ENCODE measurements around the gene TSPAN13.

DNA sequence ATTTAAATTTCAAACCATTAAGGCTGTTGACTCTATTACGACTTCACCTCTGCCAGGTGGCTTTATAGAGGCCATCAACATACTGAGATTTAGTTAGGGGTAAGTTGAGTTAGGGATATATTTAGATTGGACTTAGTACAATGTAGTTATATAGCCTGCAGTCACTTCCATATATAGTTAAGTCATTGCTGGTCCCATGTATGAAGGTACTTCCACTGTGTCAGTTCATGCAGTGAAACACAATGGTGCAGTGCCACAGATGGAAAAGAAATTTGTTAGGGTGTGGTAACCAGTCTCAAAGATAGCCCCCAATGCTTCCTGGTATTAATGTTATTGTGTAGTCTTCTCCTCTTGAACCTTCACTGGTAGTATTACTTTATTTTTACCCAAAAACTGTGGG lies 12.6 kb upstream of the TSPAN13 start:
- TF ChIP-seq, protein P1, sequence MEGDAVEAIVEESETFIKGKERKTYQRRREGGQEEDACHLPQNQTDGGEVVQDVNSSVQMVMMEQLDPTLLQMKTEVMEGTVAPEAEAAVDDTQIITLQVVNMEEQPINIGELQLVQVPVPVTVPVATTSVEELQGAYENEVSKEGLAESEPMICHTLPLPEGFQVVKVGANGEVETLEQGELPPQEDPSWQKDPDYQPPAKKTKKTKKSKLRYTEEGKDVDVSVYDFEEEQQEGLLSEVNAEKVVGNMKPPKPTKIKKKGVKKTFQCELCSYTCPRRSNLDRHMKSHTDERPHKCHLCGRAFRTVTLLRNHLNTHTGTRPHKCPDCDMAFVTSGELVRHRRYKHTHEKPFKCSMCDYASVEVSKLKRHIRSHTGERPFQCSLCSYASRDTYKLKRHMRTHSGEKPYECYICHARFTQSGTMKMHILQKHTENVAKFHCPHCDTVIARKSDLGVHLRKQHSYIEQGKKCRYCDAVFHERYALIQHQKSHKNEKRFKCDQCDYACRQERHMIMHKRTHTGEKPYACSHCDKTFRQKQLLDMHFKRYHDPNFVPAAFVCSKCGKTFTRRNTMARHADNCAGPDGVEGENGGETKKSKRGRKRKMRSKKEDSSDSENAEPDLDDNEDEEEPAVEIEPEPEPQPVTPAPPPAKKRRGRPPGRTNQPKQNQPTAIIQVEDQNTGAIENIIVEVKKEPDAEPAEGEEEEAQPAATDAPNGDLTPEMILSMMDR (IDR thresholded peaks at IDR 0.05), result no peak
- no peak for TF ChIP-seq POLR2A (IDR thresholded peaks at IDR 0.05)
